NOMO-1 (cell line): ENCODE data around the gene S1PR5.
"Not testable (repeated sequence)": the region's sequence is repeated elsewhere in the genome, so short reads cannot be mapped to it uniquely, and the experiment has no call there.

Experiments
- DNase-seq, 2 experiments: peaks; one replicate each; lab custom pipeline; 2025; ENCODE audit not compliant: unreplicated experiment in 2 of 2; lab: John Stamatoyannopoulos, UW

S1PR5 gene

GRCh38 chr19:10544753-10545251 is 27.6 kb upstream of the S1PR5 start:
- no peak for DNase-seq

- peak in 1 of 2 experiments; percentile 11 for DNase-seq
Observed at GRCh38 chr19:10544242-10544752, 27.1 kb upstream of the S1PR5 start.

- peak; percentile 56 to 60 for DNase-seq
Observed at GRCh38 chr19:10543420-10544241, 26.4 kb upstream of the S1PR5 start, which contains the start of gene ATG4D. Gene ATG4D (plus strand): TSS chr19:10543904. CDS start chr19:10544091, 187 bp downstream.

- no peak for DNase-seq
Observed at GRCh38 chr19:10543059-10543419, 25.8 kb upstream of the S1PR5 start.

- DNase-seq = peak; percentile 29 to 55
Observed at GRCh38 chr19:10539016-10539415, 21.8 kb upstream of the S1PR5 start.

GRCh38 chr19:10538204-10538983 is 21.1 kb upstream of the S1PR5 start:
- DNase-seq = peak; percentile 23 to 26

- DNase-seq = no peak
Observed at GRCh38 chr19:10537668-10538067, 20.4 kb upstream of the S1PR5 start.

- DNase-seq = no peak
Observed at GRCh38 chr19:10535613-10536012, 18.4 kb upstream of the S1PR5 start.

- DNase-seq = peak in 1 of 2 experiments; percentile 30
Observed at GRCh38 chr19:10533646-10534386, 16.6 kb upstream of the S1PR5 start.

- no peak for DNase-seq
Observed at GRCh38 chr19:10532457-10532856, 15.2 kb upstream of the S1PR5 start.

GRCh38 chr19:10526887-10527286 is 9.6 kb upstream of the S1PR5 start:
- DNase-seq = not testable (repeated sequence)

- no peak for DNase-seq
Observed at GRCh38 chr19:10525636-10526035, 8.4 kb upstream of the S1PR5 start.

GRCh38 chr19:10523135-10523636 is 5.9 kb upstream of the S1PR5 start:
- DNase-seq = no peak

GRCh38 chr19:10521461-10522171 is 4.4 kb upstream of the S1PR5 start:
- no peak for DNase-seq

- no peak for DNase-seq
Observed at GRCh38 chr19:10520652-10521318, 3.5 kb upstream of the S1PR5 start.

- no peak for DNase-seq
Observed at GRCh38 chr19:10519421-10519820, 2.2 kb upstream of the S1PR5 start.

- no peak for DNase-seq
Observed at GRCh38 chr19:10518444-10519361, 1.5 kb upstream of the S1PR5 start.

GRCh38 chr19:10517760-10518443 is 655 bp upstream of the S1PR5 start:
- DNase-seq = peak in 1 of 2 experiments; percentile 36
